Epidermal melanocyte (primary cell): ENCODE data around the gene B4GALT5.

Source experiments
- DNase-seq: peaks from one replicate; pipeline ENCODE4 v3.0.0; 2011; ENCODE audit warnings: low spot score; ENCODE audit not compliant: insufficient read length

The B4GALT5 gene

DNA sequence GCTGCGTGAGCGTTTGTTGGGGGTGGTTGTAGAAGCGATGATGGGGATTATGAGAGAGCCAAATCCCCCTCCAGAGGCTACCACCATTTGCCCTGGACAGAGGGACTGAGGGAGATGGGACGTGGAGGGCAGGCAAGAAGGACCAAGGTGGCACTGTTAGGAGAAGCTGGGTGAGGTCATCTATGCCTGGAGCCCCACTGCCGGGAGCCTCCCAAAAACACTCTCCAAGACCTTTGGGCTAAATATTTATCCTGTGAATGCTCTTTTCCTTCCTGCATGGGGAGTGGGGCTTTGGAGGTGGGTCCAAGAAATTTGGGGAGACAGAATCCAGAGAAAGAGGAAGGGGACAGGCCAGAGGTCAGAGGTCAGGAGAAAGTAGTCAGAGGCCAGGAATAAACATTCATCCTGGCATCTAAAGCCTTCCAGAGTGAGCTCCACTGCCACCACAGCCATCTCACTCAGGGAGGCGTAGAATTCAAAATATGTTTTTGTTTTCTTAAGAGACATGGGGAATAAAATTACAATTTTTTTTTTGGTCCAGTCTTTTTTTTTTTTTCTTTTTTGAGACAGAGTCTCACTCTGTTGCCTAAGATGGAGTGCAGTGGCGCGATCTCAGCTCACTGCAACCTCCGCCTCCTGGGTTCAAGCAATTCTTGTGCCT is 128.0 kb downstream of the B4GALT5 start:
- DNase-seq: no peak

GRCh38 chr20:49584418-49585382 is 129.0 kb downstream of the B4GALT5 start:
- no peak for DNase-seq

GRCh38 chr20:49583669-49584417 is 129.8 kb downstream of the B4GALT5 start:
- no peak for DNase-seq

GRCh38 chr20:49583343-49583668 is 130.4 kb downstream of the B4GALT5 start:
- no peak for DNase-seq
